GM12892 (cell line): ENCODE measurements around the gene TM9SF2.

ENCODE experiments used
- POLR2A ChIP-seq: IDR thresholded peaks from 2 replicates; pipeline ENCODE4 v1.6.1; 2011; ENCODE audit warnings: low read depth, low read length, control low read depth
- TAF1 ChIP-seq: IDR thresholded peaks from 2 replicates; pipeline ENCODE4 v1.6.1; 2011; ENCODE audit warnings: low read depth, mild to moderate bottlenecking, control low read depth, low read length, borderline replicate concordance

- TF ChIP-seq POLR2A (no peak), TAF1 (no peak)
Observed at GRCh38 chr13:99509479-99509878, 8.2 kb downstream of the TM9SF2 start.
